ENCODE results near the gene FBLN2. TPM values are rescaled to one million over a fixed set of nuclear protein-coding genes. Genes with fewer than 3 reads are reported as not detected.

FBLN2 gene
- total RNA-seq, 2 donors from 2014 or later: 10.5 to 24.1 TPM

DNA sequence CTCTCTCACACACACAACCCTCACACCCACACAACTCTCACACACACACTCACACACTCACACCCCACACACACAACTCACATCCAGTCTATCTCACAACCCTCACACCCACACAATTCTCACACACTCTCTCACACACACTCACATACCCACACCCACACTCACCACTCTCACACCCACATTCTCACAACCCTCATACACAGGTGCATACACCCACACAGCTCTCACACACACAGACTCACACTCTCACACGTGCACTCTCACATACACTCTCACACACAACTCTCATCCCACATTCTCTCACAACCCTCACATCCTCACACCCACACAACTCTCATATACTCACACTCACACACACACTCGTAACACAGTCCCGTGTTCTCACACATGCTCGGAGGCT is 134.4 kb downstream of the FBLN2 start:
- TF ChIP-seq CTCF (IDR thresholded peaks at IDR 0.05): no peak
- no peak overlapping the region for H3K27ac ChIP-seq
- no peaks in the 10 kb centered on the region for H3K36me3 ChIP-seq
- H3K9ac ChIP-seq (ENCODE audit: low read depth in 2 of 2, low read length in 2 of 2): no peak overlapping the region
- H3K27me3 ChIP-seq: no peaks in the 10 kb centered on the region
- no peaks in the 10 kb centered on the region for H3K4me1 ChIP-seq
- H3K9me3 ChIP-seq: no peaks in the 10 kb centered on the region
- DNase-seq: no peak
- H3K4me3 ChIP-seq: no peak overlapping the region
- intact Hi-C loops (cut with DNase I): no loop called here

DNA sequence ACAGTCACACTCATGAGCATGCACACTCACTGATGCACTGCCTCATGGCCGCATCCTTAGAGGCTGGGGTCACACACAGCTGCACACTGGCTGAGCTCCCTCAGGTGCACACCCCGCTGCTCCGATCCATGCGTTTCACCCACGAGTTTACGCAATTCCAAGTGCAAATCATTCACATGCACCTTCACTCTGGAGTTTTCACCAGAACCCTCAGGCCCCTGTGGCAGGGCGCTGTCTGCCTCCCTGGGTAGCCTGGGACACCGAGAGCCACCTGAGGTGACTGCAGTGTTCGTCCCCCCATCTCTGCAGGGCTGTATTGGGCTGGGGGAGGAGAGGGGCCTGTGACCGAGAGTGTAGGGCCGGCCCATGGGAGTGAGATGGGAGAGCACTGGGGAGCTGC is 134.8 kb downstream of the FBLN2 start:
- TF ChIP-seq CTCF (IDR thresholded peaks at IDR 0.05): no peak

GRCh38 chr3:13684350-13684749 is 135.4 kb downstream of the FBLN2 start:
- Histone ChIP-seq H3K9me3 (no peaks in the 10 kb centered on the region), H3K27ac (no peak overlapping the region), H3K4me1 (no peaks in the 10 kb centered on the region), H3K9ac (ENCODE audit: low read depth in 2 of 2, low read length in 2 of 2) (no peak overlapping the region), H3K4me3 (no peak overlapping the region), H3K36me3 (no peaks in the 10 kb centered on the region), H3K27me3 (no peaks in the 10 kb centered on the region)
- TF ChIP-seq CTCF (IDR thresholded peaks at IDR 0.05): no peak
- intact Hi-C loops (cut with DNase I): no loop called here
- no peak for DNase-seq

More for the DNA sequence above, 134.8 kb downstream of the FBLN2 start:
- Histone ChIP-seq H3K9ac (ENCODE audit: low read depth in 2 of 2, low read length in 2 of 2) (no peak overlapping the region), H3K4me3 (no peak overlapping the region), H3K4me1 (no peaks in the 10 kb centered on the region), H3K36me3 (no peaks in the 10 kb centered on the region), H3K27ac (no peak overlapping the region), H3K27me3 (no peaks in the 10 kb centered on the region), H3K9me3 (no peaks in the 10 kb centered on the region)
- intact Hi-C loops (cut with DNase I): no loop called here
- DNase-seq: no peak

GRCh38 chr3:13684854-13685253 is 135.9 kb downstream of the FBLN2 start:
- no peaks in the 10 kb centered on the region for H3K27me3 ChIP-seq
- no peaks in the 10 kb centered on the region for H3K9me3 ChIP-seq
- no peaks in the 10 kb centered on the region for H3K36me3 ChIP-seq
- H3K27ac ChIP-seq: no peak overlapping the region
- no peak for DNase-seq
- TF ChIP-seq CTCF (IDR thresholded peaks at IDR 0.05): no peak
- intact Hi-C loops (cut with DNase I): no loop called here
- no peaks in the 10 kb centered on the region for H3K4me1 ChIP-seq
- no peak overlapping the region for H3K4me3 ChIP-seq
- no peak overlapping the region for H3K9ac ChIP-seq (ENCODE audit: low read depth in 2 of 2, low read length in 2 of 2)

DNA sequence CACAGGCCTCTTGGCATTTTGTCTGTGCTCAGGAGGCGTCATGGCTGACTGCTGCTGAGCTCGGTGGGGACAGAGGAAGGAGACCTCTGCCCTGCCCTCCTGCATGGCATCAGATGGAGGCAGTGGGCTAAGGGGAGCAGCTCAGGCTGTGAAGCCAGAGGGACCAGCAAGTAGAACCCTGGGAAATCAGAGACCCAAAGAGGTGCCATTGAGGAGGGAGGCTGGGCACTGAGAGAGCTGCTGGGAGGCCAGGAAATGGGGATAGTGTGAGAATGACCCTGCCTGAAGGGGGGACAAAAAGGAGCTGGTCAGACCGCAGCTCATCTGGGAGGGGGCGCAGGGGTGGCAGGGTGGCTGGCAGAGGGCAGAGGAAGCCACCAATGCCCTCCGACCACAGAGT is 136.8 kb downstream of the FBLN2 start:
- no peaks in the 10 kb centered on the region for H3K4me1 ChIP-seq
- no peaks in the 10 kb centered on the region for H3K27me3 ChIP-seq
- no peaks in the 10 kb centered on the region for H3K36me3 ChIP-seq
- intact Hi-C loops (cut with DNase I): no loop called here
- no peak overlapping the region for H3K4me3 ChIP-seq
- H3K9ac ChIP-seq (ENCODE audit: low read depth in 2 of 2, low read length in 2 of 2): no peak overlapping the region
- H3K27ac ChIP-seq: no peak overlapping the region
- H3K9me3 ChIP-seq: no peaks in the 10 kb centered on the region
- no peak for TF ChIP-seq CTCF (IDR thresholded peaks at IDR 0.05)
- no peak for DNase-seq
